ENCODE measurements around the gene TOR1AIP1.

Gene TOR1AIP1

DNA sequence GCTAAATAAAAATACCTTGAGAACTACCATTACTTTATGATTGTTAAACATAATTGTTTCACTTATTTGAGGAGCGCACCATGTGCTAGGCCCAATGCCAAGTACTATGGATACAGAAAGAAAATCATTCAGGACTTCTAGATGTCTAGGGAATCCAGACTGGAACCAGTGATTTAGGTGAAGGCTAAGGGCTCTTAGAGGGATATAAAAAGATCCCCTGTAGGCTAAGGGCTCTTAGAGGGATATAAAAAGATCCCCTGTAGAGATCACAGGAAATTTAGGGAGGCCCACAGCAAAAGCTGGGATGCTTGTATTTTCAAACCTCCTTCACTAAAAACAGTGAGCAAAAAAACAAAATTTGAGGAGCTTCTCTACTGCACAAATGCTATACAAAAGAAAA, 11.2 kb upstream of the TOR1AIP1 start:
- Mint-ChIP-seq H3K4me3 (no peak overlapping the region), H3K4me1 (peaks cover 47% of the 10 kb centered on the region), H3K9me3 (no peaks in the 10 kb centered on the region), H3K27me3 (ENCODE audit: low read depth) (no peaks in the 10 kb centered on the region), H3K27ac (peak overlapping the region in 1 of 3 experiments; percentile 1), H3K36me3 (ENCODE audit: low read depth) (peaks cover 60% of the 10 kb centered on the region)
- TF ChIP-seq, protein P1, sequence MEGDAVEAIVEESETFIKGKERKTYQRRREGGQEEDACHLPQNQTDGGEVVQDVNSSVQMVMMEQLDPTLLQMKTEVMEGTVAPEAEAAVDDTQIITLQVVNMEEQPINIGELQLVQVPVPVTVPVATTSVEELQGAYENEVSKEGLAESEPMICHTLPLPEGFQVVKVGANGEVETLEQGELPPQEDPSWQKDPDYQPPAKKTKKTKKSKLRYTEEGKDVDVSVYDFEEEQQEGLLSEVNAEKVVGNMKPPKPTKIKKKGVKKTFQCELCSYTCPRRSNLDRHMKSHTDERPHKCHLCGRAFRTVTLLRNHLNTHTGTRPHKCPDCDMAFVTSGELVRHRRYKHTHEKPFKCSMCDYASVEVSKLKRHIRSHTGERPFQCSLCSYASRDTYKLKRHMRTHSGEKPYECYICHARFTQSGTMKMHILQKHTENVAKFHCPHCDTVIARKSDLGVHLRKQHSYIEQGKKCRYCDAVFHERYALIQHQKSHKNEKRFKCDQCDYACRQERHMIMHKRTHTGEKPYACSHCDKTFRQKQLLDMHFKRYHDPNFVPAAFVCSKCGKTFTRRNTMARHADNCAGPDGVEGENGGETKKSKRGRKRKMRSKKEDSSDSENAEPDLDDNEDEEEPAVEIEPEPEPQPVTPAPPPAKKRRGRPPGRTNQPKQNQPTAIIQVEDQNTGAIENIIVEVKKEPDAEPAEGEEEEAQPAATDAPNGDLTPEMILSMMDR (IDR thresholded peaks at IDR 0.05; ENCODE audit: unreplicated experiment in 3 of 3): no peak

GRCh38 chr1:179871940-179872339, 10.1 kb upstream of the TOR1AIP1 start:
- Mint-ChIP-seq H3K4me3 (peak overlapping the region in 1 of 3 experiments; percentile 37), H3K36me3 (ENCODE audit: low read depth) (peaks cover 55% of the 10 kb centered on the region), H3K9me3 (no peaks in the 10 kb centered on the region), H3K4me1 (peaks cover 56% of the 10 kb centered on the region), H3K27ac (peak overlapping the region in 2 of 3 experiments; percentile 2 to 62), H3K27me3 (ENCODE audit: low read depth) (no peaks in the 10 kb centered on the region)
- TF ChIP-seq, protein P1 (IDR thresholded peaks at IDR 0.05; ENCODE audit: unreplicated experiment in 3 of 3): no peak

- TF ChIP-seq, protein P1 (IDR thresholded peaks at IDR 0.05; ENCODE audit: unreplicated experiment in 3 of 3): no peak
- peaks cover 57% of the 10 kb centered on the region for H3K4me1 Mint-ChIP-seq
- peak overlapping the region in 2 of 3 experiments; percentile 2 to 62 for H3K27ac Mint-ChIP-seq
- no peaks in the 10 kb centered on the region for H3K27me3 Mint-ChIP-seq (ENCODE audit: low read depth)
- peak overlapping the region in 1 of 3 experiments; percentile 37 for H3K4me3 Mint-ChIP-seq
- peaks cover 52% of the 10 kb centered on the region for H3K36me3 Mint-ChIP-seq (ENCODE audit: low read depth)
- no peaks in the 10 kb centered on the region for H3K9me3 Mint-ChIP-seq
Measured at GRCh38 chr1:179872558-179872957, 9.5 kb upstream of the TOR1AIP1 start.

DNA sequence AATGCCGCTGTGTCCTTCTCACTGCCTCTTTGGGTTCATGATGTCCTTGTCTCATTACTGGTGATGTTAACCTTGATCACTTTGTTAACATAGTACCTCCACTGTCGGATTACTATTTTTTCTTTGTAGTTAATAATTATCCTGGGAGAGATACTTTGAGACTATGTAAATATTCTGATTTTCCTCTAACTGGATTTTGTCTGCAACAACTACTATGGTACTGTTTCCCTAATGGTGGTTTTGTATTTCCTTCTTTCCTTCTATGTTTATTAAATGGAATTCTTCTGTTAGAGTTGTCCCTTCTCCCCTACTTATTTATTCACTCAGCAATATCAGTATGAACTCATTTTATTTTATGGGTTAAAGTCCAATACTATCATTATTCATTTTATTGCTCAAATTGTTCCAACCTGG, 8.6 kb upstream of the TOR1AIP1 start:
- Mint-ChIP-seq H3K4me1 (peaks cover 58% of the 10 kb centered on the region), H3K27ac (peak overlapping the region in 1 of 3 experiments; percentile 25), H3K4me3 (peak overlapping the region in 2 of 3 experiments; percentile 6 to 17), H3K9me3 (no peaks in the 10 kb centered on the region), H3K27me3 (ENCODE audit: low read depth) (no peaks in the 10 kb centered on the region), H3K36me3 (ENCODE audit: low read depth) (peaks cover 43% of the 10 kb centered on the region)
- TF ChIP-seq, protein P1 (IDR thresholded peaks at IDR 0.05; ENCODE audit: unreplicated experiment in 3 of 3): no peak

- TF ChIP-seq, protein P1 (IDR thresholded peaks at IDR 0.05; ENCODE audit: unreplicated experiment in 3 of 3): no peak
Measured at GRCh38 chr1:179875596-179876299, 6.3 kb upstream of the TOR1AIP1 start.

GRCh38 chr1:179876300-179876715, 5.8 kb upstream of the TOR1AIP1 start:
- H3K4me3 Mint-ChIP-seq: peak overlapping the region; percentile 94
- H3K27ac Mint-ChIP-seq: peak overlapping the region; percentile 58 to 82 (median 81)
- H3K36me3 Mint-ChIP-seq (ENCODE audit: low read depth): peaks cover 32% of the 10 kb centered on the region
- H3K27me3 Mint-ChIP-seq (ENCODE audit: low read depth): no peaks in the 10 kb centered on the region
- peaks cover 61% of the 10 kb centered on the region for H3K4me1 Mint-ChIP-seq
- H3K9me3 Mint-ChIP-seq: no peaks in the 10 kb centered on the region
- TF ChIP-seq, protein P1 (IDR thresholded peaks at IDR 0.05; ENCODE audit: unreplicated experiment in 3 of 3): no peak

More at GRCh38 chr1:179875596-179876299, 6.3 kb upstream of the TOR1AIP1 start:
- H3K9me3 Mint-ChIP-seq: no peaks in the 10 kb centered on the region
- peak overlapping the region; percentile 48 to 94 (median 63) for H3K4me3 Mint-ChIP-seq
- H3K27ac Mint-ChIP-seq: no peak overlapping the region
- no peaks in the 10 kb centered on the region for H3K27me3 Mint-ChIP-seq (ENCODE audit: low read depth)
- H3K36me3 Mint-ChIP-seq (ENCODE audit: low read depth): peaks cover 34% of the 10 kb centered on the region
- H3K4me1 Mint-ChIP-seq: peaks cover 65% of the 10 kb centered on the region
